ENCODE measurements around the gene SLC41A3.
A peak's percentile ranks its signal among the peaks of the same experiment; 100 is the strongest.
"Not testable (repeated sequence)": the region's sequence is repeated elsewhere in the genome, so short reads cannot be mapped to it uniquely, and the experiment has no call there.

Gene SLC41A3

GRCh38 chr3:125967156-125967555 is 116.8 kb downstream of the SLC41A3 start:
- H3K9me3 Mint-ChIP-seq: no peaks in the 10 kb centered on the region
- no peak overlapping the region for H3K27ac Mint-ChIP-seq
- no peak for TF ChIP-seq CTCF (IDR thresholded peaks at IDR 0.05; ENCODE audit: unreplicated experiment in 3 of 3)
- H3K27me3 Mint-ChIP-seq (ENCODE audit: low read depth): peaks cover 32% of the 10 kb centered on the region
- peaks cover 3% of the 10 kb centered on the region for H3K4me1 Mint-ChIP-seq
- no peak overlapping the region for H3K4me3 Mint-ChIP-seq
- no peaks in the 10 kb centered on the region for H3K36me3 Mint-ChIP-seq (ENCODE audit: low read depth)

GRCh38 chr3:125965505-125965904 is 118.4 kb downstream of the SLC41A3 start:
- H3K4me3 Mint-ChIP-seq: no peak overlapping the region
- H3K9me3 Mint-ChIP-seq: no peaks in the 10 kb centered on the region
- no peaks in the 10 kb centered on the region for H3K36me3 Mint-ChIP-seq (ENCODE audit: low read depth)
- no peak overlapping the region for H3K27ac Mint-ChIP-seq
- no peaks in the 10 kb centered on the region for H3K4me1 Mint-ChIP-seq
- H3K27me3 Mint-ChIP-seq (ENCODE audit: low read depth): peaks cover 16% of the 10 kb centered on the region
- no peak for TF ChIP-seq CTCF (IDR thresholded peaks at IDR 0.05; ENCODE audit: unreplicated experiment in 3 of 3)

GRCh38 chr3:125963834-125964233 is 120.1 kb downstream of the SLC41A3 start:
- not testable (repeated sequence) for H3K36me3 Mint-ChIP-seq (ENCODE audit: low read depth); H3K4me1 Mint-ChIP-seq; H3K27me3 Mint-ChIP-seq (ENCODE audit: low read depth); H3K27ac Mint-ChIP-seq; H3K9me3 Mint-ChIP-seq; H3K4me3 Mint-ChIP-seq

DNA sequence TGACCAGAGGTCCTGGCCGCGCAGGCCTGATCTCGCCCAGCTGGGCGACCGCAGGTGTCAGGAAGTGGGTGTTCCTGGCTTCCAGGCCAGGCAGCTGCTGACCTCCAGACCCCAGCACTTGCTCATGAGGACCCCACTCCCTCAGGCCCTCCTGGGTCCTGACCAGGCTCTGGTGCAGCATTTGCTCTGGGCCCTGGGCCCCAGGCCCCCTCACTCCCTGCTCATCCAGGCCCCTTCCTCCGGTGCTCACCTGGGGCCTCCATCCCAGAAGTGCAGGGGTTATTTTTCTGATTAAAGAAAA is 122.7 kb downstream of the SLC41A3 start:
- H3K36me3 Mint-ChIP-seq (ENCODE audit: low read depth): no peaks in the 10 kb centered on the region
- H3K9me3 Mint-ChIP-seq: peaks cover 4% of the 10 kb centered on the region
- peaks cover 11% of the 10 kb centered on the region for H3K27me3 Mint-ChIP-seq (ENCODE audit: low read depth)
- no peak overlapping the region for H3K27ac Mint-ChIP-seq
- no peak overlapping the region for H3K4me3 Mint-ChIP-seq
- TF ChIP-seq CTCF (IDR thresholded peaks at IDR 0.05; ENCODE audit: unreplicated experiment in 3 of 3): no peak
- H3K4me1 Mint-ChIP-seq: no peaks in the 10 kb centered on the region

GRCh38 chr3:125960456-125961288 is 123.3 kb downstream of the SLC41A3 start:
- Mint-ChIP-seq H3K4me3 (peak overlapping the region; percentile 13 to 43 (median 19)), H3K36me3 (ENCODE audit: low read depth) (no peaks in the 10 kb centered on the region), H3K27ac (no peak overlapping the region), H3K4me1 (no peaks in the 10 kb centered on the region), H3K9me3 (peaks cover 4% of the 10 kb centered on the region), H3K27me3 (ENCODE audit: low read depth) (peaks cover 17% of the 10 kb centered on the region)
- no peak for TF ChIP-seq CTCF (IDR thresholded peaks at IDR 0.05; ENCODE audit: unreplicated experiment in 3 of 3)

- Mint-ChIP-seq H3K27ac (no peak overlapping the region), H3K4me1 (no peaks in the 10 kb centered on the region), H3K4me3 (peak overlapping the region; percentile 13 to 43 (median 19)), H3K36me3 (ENCODE audit: low read depth) (no peaks in the 10 kb centered on the region), H3K27me3 (ENCODE audit: low read depth) (peaks cover 23% of the 10 kb centered on the region), H3K9me3 (peaks cover 4% of the 10 kb centered on the region)
- TF ChIP-seq CTCF (IDR thresholded peaks at IDR 0.05; ENCODE audit: unreplicated experiment in 3 of 3): no peak
Measured at GRCh38 chr3:125960066-125960424, 123.9 kb downstream of the SLC41A3 start.

All from nephron (organoid).